C4-2B (cell line): ENCODE results near the gene SNX33.

Source experiments
- ZFX ChIP-seq: fragments of 450-650 bp; IDR thresholded peaks from 2 replicates; pipeline ENCODE4 v1.6.1; 2017
- TF ChIP-seq, protein P1 (sequence below): fragments of 450-650 bp; conservative IDR thresholded peaks from 2 replicates; pipeline ENCODE4 v1.5.1; 2017; ENCODE audit warnings: mild to moderate bottlenecking

- TF ChIP-seq, protein P1, sequence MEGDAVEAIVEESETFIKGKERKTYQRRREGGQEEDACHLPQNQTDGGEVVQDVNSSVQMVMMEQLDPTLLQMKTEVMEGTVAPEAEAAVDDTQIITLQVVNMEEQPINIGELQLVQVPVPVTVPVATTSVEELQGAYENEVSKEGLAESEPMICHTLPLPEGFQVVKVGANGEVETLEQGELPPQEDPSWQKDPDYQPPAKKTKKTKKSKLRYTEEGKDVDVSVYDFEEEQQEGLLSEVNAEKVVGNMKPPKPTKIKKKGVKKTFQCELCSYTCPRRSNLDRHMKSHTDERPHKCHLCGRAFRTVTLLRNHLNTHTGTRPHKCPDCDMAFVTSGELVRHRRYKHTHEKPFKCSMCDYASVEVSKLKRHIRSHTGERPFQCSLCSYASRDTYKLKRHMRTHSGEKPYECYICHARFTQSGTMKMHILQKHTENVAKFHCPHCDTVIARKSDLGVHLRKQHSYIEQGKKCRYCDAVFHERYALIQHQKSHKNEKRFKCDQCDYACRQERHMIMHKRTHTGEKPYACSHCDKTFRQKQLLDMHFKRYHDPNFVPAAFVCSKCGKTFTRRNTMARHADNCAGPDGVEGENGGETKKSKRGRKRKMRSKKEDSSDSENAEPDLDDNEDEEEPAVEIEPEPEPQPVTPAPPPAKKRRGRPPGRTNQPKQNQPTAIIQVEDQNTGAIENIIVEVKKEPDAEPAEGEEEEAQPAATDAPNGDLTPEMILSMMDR, result no peak
- TF ChIP-seq ZFX, result no peak
Observed at GRCh38 chr15:75672646-75673425, 25.1 kb downstream of the SNX33 start.
